IPS-15b (cell line): ENCODE data around the gene SDCBP2.

Experiments used
- H3K27me3 ChIP-seq: one replicate; pipeline ENCODE4 v1.6.1; 2013; ENCODE audit warnings: low read length; ENCODE audit not compliant: control insufficient read depth, insufficient read depth
- H3K36me3 ChIP-seq: one replicate; pipeline ENCODE4 v1.6.1; 2013; ENCODE audit warnings: low read length; ENCODE audit not compliant: control insufficient read depth, insufficient read depth
- H3K4me1 ChIP-seq: one replicate; pipeline ENCODE4 v1.6.1; 2013; ENCODE audit warnings: mild to moderate bottlenecking, low read length; ENCODE audit not compliant: control insufficient read depth, insufficient read depth
- H3K4me3 ChIP-seq: one replicate; pipeline ENCODE4 v1.5.1; 2013; ENCODE audit warnings: low read depth, low read length
- H3K9ac ChIP-seq: one replicate; pipeline ENCODE4 v1.6.1; 2013; ENCODE audit warnings: low read depth, mild to moderate bottlenecking, low read length
- H3K9me3 ChIP-seq: one replicate; pipeline ENCODE4 v1.6.1; 2013; ENCODE audit warnings: mild to moderate bottlenecking, low read length; ENCODE audit not compliant: control insufficient read depth, insufficient read depth

Gene SDCBP2

GRCh38 chr20:1283522-1284510 lies 45.1 kb downstream of the SDCBP2 start:
- H3K4me3 ChIP-seq: no peak overlapping the region
- no peaks in the 10 kb centered on the region for H3K27me3 ChIP-seq
- no peak overlapping the region for H3K9ac ChIP-seq
- no peaks in the 10 kb centered on the region for H3K36me3 ChIP-seq
- H3K4me1 ChIP-seq: no peaks in the 10 kb centered on the region
- no peaks in the 10 kb centered on the region for H3K9me3 ChIP-seq

- no peak overlapping the region for H3K9ac ChIP-seq
- H3K27me3 ChIP-seq: no peaks in the 10 kb centered on the region
- no peaks in the 10 kb centered on the region for H3K9me3 ChIP-seq
- no peaks in the 10 kb centered on the region for H3K4me1 ChIP-seq
- H3K36me3 ChIP-seq: no peaks in the 10 kb centered on the region
- H3K4me3 ChIP-seq: no peak overlapping the region
Observed at GRCh38 chr20:1282966-1283365, 46.0 kb downstream of the SDCBP2 start.

- H3K36me3 ChIP-seq: no peaks in the 10 kb centered on the region
- H3K27me3 ChIP-seq: no peaks in the 10 kb centered on the region
- H3K4me3 ChIP-seq: no peak overlapping the region
- no peaks in the 10 kb centered on the region for H3K4me1 ChIP-seq
- no peaks in the 10 kb centered on the region for H3K9me3 ChIP-seq
- no peak overlapping the region for H3K9ac ChIP-seq
Observed at GRCh38 chr20:1281279-1282057, 47.5 kb downstream of the SDCBP2 start.

DNA sequence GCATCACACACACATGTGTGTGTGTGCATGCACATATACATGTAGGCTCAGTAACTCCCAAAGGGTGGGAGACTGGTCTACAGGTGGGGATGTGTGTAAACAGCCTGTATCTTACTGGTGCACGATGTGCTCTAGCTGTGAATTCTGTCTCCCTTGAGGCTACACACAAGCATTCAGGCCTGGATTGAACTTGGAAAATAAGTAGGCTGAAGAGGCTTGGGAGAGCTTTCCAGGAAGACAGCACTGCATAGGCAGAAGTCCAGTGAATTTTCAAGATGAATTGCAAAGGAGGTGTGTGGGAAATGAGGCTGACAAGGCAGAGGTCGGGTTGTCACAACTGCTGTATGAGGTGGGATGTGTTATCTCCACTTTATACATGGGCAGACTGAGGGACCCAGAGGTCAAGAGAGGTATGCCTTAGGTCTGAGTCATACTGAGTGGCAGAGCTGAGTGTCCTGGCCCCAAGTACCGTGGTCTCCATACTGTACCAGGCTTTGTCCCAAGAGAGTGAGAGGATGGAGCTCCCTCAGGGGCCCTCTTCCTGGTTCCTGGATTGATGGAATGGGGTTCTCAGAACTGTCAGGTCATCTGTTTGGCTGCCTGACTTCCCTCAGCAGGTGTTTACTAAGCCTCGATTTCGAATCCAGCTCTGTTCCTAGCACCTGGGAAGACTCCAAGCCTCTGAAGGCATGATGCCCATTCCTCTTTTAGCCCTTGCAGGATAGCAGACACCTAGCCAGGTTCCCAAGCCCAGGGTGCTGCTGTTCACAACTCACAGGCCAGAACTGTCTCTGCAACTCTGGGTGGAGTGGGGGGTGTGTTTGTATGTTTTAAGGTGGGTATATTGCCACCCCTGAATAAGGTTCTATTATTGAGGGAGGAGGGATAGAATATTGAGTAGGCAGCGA lies 48.5 kb downstream of the SDCBP2 start:
- Histone ChIP-seq H3K36me3 (no peaks in the 10 kb centered on the region), H3K4me1 (no peaks in the 10 kb centered on the region), H3K4me3 (no peak overlapping the region), H3K27me3 (no peaks in the 10 kb centered on the region), H3K9me3 (no peaks in the 10 kb centered on the region), H3K9ac (no peak overlapping the region)

DNA sequence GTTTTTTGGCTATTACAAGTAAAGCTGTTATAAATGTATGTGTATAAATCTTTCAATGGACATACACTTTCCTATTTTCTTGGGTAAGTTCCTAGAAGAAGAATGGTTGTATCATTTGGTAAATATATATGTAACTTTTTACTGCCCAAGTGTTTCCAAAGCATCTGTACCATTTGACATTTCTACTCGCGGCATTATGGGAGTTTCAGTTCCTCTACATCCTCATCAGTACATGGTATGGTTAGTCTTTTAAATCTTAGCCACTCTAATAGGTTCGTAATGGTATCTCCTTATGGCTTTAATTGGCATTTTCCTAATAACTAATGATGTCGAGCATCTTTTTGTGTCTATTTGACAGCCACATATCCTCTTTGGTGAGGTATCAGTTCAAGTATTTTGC lies 49.9 kb downstream of the SDCBP2 start:
- H3K9ac ChIP-seq: no peak overlapping the region
- no peaks in the 10 kb centered on the region for H3K36me3 ChIP-seq
- no peaks in the 10 kb centered on the region for H3K27me3 ChIP-seq
- H3K4me1 ChIP-seq: no peaks in the 10 kb centered on the region
- H3K9me3 ChIP-seq: no peaks in the 10 kb centered on the region
- no peak overlapping the region for H3K4me3 ChIP-seq

DNA sequence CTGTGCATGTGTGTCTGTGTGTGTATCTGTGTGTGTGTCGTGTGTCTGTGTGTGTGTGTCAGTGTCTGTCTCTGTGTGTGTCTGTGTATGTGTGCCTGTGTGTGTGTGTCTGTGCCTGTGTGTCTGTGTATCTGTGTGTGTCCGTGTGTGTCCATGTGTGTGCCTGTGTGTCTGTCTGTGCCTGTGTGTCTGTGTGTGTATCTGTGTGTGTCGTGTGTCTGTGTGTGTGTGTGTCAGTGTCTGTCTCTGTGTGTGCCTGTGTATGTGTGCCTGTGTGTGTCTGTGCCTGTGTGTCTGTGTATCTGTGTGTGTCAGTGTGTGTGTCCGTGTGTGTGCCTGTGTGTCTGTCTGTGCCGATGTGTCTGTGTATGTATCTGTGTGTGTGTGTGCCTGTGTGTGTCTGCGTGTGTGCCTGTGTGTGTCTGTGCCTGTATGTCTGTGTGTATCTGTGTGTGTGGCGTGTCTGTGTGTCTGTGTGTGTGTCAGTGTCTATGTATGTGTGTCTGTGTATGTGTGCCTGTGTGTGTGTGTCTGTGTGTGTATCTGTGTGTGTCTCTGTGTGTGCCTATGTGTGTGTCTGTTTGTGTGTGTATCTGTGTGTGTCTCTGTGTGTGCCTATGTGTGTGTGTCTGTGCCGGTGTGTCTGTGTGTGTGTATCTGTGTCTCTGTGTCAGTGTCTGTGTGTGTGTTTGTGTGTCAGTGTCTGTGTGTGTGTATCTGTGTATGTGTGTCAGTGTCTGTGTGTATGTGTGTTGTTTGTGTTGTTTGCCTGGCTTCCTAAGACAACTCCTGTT lies 51.2 kb downstream of the SDCBP2 start:
- H3K4me3 ChIP-seq: no peak overlapping the region
- no peaks in the 10 kb centered on the region for H3K4me1 ChIP-seq
- H3K9ac ChIP-seq: no peak overlapping the region
- H3K27me3 ChIP-seq: no peaks in the 10 kb centered on the region
- H3K36me3 ChIP-seq: no peaks in the 10 kb centered on the region
- H3K9me3 ChIP-seq: no peaks in the 10 kb centered on the region

DNA sequence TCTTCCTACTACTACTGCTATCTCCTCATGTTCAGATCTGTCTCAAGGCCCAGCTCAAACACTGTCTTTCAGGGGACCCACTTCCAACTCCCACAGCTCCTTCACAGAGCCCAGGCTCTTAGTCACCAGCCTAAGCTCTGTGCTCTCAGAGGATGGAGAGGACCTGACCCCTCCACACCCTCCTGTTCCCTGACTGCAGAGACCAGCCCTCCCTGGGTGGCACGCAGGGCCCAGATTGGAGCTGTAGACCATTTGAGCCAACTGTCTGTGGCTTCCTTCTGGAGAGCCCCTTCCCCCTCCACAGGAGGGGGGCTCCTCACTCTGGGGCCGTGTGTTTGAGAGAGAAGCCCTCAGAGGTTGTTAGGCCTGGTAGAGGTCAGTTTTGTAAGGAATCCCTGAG lies 53.0 kb downstream of the SDCBP2 start:
- no peaks in the 10 kb centered on the region for H3K4me1 ChIP-seq
- H3K9me3 ChIP-seq: no peaks in the 10 kb centered on the region
- H3K27me3 ChIP-seq: no peaks in the 10 kb centered on the region

DNA sequence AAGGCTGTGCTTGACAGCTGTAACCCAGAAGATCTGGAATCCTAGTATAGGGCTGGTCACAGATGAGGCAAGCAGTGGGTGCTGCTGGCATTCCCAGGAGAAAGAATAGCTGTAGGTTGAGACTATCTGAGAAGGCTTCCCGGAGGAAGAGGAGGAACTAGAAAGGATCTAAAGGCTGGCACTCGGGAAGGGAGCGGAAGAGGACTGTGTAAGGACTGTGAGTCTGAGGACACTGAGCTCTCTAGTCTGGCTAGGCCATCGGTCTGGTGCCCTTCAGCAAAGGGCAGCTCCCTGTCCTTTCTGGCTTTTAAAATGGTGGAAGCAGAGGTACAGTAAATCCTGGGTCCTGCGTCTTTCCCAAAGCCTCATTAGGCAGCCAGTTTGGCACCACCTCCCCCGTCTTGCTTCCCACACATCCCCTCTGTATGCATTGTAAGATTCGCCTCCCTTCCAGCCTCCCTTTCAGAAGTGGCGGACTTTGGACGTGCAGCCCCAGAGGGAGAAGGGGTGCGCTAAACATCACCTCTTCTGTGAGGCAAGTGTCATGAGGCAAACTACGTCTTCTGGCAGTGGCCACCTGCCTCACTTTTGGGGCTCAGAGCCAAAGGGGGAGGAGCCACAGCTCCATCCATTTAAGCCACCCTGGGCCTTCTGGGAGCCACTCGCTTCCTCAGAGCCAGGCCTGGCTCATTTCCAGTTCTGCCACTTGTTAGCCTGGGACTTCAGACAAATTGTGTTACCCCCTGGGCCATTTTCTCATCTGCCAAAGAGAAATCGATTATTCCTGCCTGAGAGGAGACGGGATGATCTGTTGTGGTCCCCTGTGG lies 54.2 kb downstream of the SDCBP2 start:
- H3K27me3 ChIP-seq: no peaks in the 10 kb centered on the region

More for the DNA sequence above, 53.0 kb downstream of the SDCBP2 start:
- Histone ChIP-seq H3K4me3 (no peak overlapping the region), H3K9ac (peak overlapping the region; percentile 19), H3K36me3 (no peaks in the 10 kb centered on the region)

GRCh38 chr20:1273366-1273765 lies 55.6 kb downstream of the SDCBP2 start:
- H3K9me3 ChIP-seq: no peaks in the 10 kb centered on the region
- H3K9ac ChIP-seq: no peak overlapping the region
- no peaks in the 10 kb centered on the region for H3K4me1 ChIP-seq
- H3K27me3 ChIP-seq: no peaks in the 10 kb centered on the region
- no peaks in the 10 kb centered on the region for H3K36me3 ChIP-seq
- no peak overlapping the region for H3K4me3 ChIP-seq

More for the DNA sequence above, 54.2 kb downstream of the SDCBP2 start:
- Histone ChIP-seq H3K9me3 (no peaks in the 10 kb centered on the region), H3K9ac (no peak overlapping the region), H3K4me1 (no peaks in the 10 kb centered on the region), H3K36me3 (no peaks in the 10 kb centered on the region), H3K4me3 (no peak overlapping the region)

GRCh38 chr20:1272368-1273100 lies 56.4 kb downstream of the SDCBP2 start:
- Histone ChIP-seq H3K4me3 (no peak overlapping the region), H3K9me3 (no peaks in the 10 kb centered on the region), H3K4me1 (peaks cover 4% of the 10 kb centered on the region), H3K36me3 (no peaks in the 10 kb centered on the region), H3K9ac (no peak overlapping the region), H3K27me3 (peaks cover 3% of the 10 kb centered on the region)
